Measurements from ENCODE around the gene SLC25A45.

Gene SLC25A45

GRCh38 chr11:65418681-65419459, 36.4 kb upstream of the SLC25A45 start:
- TF ChIP-seq CTCF (IDR thresholded peaks at IDR 0.05; ENCODE audit: low read depth, low read length) = no peak
- Histone ChIP-seq H3K36me3 (peaks cover 3% of the 10 kb centered on the region; the same call in 1 of the 2 replicates), H3K27ac (peak overlapping the region; percentile 96), H3K4me3 (ENCODE audit: low read depth, low read length) (peak overlapping the region; percentile 26), H3K27me3 (ENCODE audit: insufficient read depth, low read depth, severe bottlenecking) (no peaks in the 10 kb centered on the region), H3K9me3 (ENCODE audit: severe bottlenecking) (peaks cover 4% of the 10 kb centered on the region)
- peak; percentile 95 for DNase-seq

GRCh38 chr11:65418431-65418680, 35.9 kb upstream of the SLC25A45 start:
- no peaks in the 10 kb centered on the region for H3K27me3 ChIP-seq (ENCODE audit: insufficient read depth, low read depth, severe bottlenecking)
- peaks cover 4% of the 10 kb centered on the region for H3K9me3 ChIP-seq (ENCODE audit: severe bottlenecking)
- peak; percentile 20 for DNase-seq
- no peak for TF ChIP-seq CTCF (IDR thresholded peaks at IDR 0.05; ENCODE audit: low read depth, low read length)
- peaks cover 5% of the 10 kb centered on the region; the same call in 1 of the 2 replicates for H3K36me3 ChIP-seq
- no peak overlapping the region for H3K4me3 ChIP-seq (ENCODE audit: low read depth, low read length)
- H3K27ac ChIP-seq = peak overlapping the region; percentile 96

GRCh38 chr11:65417702-65418430, 35.4 kb upstream of the SLC25A45 start:
- H3K27me3 ChIP-seq (ENCODE audit: insufficient read depth, low read depth, severe bottlenecking) = no peaks in the 10 kb centered on the region
- peaks cover 4% of the 10 kb centered on the region for H3K9me3 ChIP-seq (ENCODE audit: severe bottlenecking)
- peak overlapping the region; percentile 41; the same call in 1 of the 2 replicates for H3K27ac ChIP-seq
- H3K4me3 ChIP-seq (ENCODE audit: low read depth, low read length) = no peak overlapping the region
- TF ChIP-seq CTCF (IDR thresholded peaks at IDR 0.05; ENCODE audit: low read depth, low read length) = no peak
- DNase-seq = peak; percentile 6
- H3K36me3 ChIP-seq = peaks cover 5% of the 10 kb centered on the region; the same call in 1 of the 2 replicates

DNA sequence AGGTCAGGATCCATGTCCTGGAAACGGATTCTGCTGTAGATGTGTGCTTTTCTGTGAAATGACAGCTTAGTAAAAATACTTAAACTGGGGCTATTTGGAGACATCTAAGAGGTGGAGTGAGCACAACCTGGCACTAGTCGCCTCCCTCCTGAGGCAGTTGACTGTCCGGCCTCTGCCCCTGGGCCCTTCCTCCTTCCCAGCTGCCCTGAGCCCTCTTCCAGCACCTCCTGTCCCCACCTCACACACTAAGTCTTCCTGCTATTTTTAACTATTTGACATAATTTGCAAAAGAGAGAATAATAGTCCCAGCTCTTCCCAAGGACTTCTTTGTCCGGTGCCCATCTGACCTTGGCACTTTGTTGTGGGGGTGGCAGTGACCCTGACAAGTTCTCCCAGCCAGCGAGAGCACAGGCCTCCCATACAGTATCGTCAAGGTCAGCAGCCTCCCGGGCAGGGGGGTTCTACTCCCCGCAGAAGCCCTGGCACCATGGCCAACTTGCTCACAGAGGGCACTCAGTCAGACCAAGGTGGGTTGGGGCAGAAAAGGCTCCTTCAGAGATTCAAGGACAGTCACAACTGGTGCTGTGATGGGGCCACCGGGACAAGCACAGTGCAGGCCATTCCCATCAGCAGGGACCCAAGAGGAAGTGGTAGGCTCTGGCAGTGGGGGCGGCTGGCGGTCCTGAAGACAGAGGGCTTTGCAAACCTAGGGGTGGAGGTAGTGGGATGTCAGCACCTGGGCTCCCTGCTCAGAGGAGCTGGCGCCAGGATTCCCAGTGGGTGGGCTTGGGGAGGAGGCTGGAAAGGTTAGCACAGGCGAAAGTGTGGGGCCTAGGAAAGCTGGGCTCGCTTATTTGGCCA, 34.6 kb upstream of the SLC25A45 start:
- DNase-seq = no peak
- peaks cover 2% of the 10 kb centered on the region for H3K9me3 ChIP-seq (ENCODE audit: severe bottlenecking)
- TF ChIP-seq CTCF (IDR thresholded peaks at IDR 0.05; ENCODE audit: low read depth, low read length) = no peak
- H3K27me3 ChIP-seq (ENCODE audit: insufficient read depth, low read depth, severe bottlenecking) = no peaks in the 10 kb centered on the region
- H3K27ac ChIP-seq = peak overlapping the region; percentile 67
- no peak overlapping the region for H3K4me3 ChIP-seq (ENCODE audit: low read depth, low read length)
- H3K36me3 ChIP-seq = peaks cover 5% of the 10 kb centered on the region

DNA sequence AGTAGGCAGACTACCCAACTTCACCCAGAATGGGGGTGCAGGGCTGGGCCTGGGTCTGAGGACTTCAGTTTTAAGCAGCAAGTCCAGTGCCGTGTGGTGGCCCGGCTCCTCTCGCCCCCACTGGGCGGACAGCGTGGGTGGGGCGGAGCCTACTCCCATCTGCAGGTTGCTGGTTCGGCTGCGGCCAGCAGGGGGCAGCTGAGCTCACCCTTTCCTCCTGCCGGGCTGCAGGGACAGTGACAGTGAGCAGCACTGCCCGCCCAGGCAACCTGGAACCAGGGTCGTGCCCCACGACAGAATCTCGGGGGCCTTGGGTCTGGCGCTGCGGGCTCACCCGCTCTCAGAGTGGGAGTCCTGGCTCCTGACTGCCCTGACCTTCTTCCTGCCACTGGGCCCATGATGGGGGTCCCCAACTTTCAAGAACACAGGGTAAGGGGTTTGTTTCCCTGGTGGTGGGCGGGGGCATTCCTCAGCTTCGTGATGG, 33.9 kb upstream of the SLC25A45 start:
- H3K27me3 ChIP-seq (ENCODE audit: insufficient read depth, low read depth, severe bottlenecking) = no peaks in the 10 kb centered on the region
- H3K36me3 ChIP-seq = peaks cover 5% of the 10 kb centered on the region
- H3K9me3 ChIP-seq (ENCODE audit: severe bottlenecking) = no peaks in the 10 kb centered on the region
- H3K4me3 ChIP-seq (ENCODE audit: low read depth, low read length) = peak overlapping the region; percentile 24
- H3K27ac ChIP-seq = peak overlapping the region; percentile 67
- TF ChIP-seq CTCF (IDR thresholded peaks at IDR 0.05; ENCODE audit: low read depth, low read length) = peak; percentile 97
- peak; percentile 90 for DNase-seq

Measured in WERI-Rb-1 (cell line).